DMS79 (cell line): ENCODE measurements around the gene DOCK7.
"Not testable (repeated sequence)": the region's sequence is repeated elsewhere in the genome, so short reads cannot be mapped to it uniquely, and the experiment has no call there.

ENCODE experiments used
- DNase-seq: peaks from one replicate; lab custom pipeline; 2025; lab: John Stamatoyannopoulos, UW

The DOCK7 gene, protein sequence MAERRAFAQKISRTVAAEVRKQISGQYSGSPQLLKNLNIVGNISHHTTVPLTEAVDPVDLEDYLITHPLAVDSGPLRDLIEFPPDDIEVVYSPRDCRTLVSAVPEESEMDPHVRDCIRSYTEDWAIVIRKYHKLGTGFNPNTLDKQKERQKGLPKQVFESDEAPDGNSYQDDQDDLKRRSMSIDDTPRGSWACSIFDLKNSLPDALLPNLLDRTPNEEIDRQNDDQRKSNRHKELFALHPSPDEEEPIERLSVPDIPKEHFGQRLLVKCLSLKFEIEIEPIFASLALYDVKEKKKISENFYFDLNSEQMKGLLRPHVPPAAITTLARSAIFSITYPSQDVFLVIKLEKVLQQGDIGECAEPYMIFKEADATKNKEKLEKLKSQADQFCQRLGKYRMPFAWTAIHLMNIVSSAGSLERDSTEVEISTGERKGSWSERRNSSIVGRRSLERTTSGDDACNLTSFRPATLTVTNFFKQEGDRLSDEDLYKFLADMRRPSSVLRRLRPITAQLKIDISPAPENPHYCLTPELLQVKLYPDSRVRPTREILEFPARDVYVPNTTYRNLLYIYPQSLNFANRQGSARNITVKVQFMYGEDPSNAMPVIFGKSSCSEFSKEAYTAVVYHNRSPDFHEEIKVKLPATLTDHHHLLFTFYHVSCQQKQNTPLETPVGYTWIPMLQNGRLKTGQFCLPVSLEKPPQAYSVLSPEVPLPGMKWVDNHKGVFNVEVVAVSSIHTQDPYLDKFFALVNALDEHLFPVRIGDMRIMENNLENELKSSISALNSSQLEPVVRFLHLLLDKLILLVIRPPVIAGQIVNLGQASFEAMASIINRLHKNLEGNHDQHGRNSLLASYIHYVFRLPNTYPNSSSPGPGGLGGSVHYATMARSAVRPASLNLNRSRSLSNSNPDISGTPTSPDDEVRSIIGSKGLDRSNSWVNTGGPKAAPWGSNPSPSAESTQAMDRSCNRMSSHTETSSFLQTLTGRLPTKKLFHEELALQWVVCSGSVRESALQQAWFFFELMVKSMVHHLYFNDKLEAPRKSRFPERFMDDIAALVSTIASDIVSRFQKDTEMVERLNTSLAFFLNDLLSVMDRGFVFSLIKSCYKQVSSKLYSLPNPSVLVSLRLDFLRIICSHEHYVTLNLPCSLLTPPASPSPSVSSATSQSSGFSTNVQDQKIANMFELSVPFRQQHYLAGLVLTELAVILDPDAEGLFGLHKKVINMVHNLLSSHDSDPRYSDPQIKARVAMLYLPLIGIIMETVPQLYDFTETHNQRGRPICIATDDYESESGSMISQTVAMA (N-terminal part only)

GRCh38 chr1:62687903-62688686 is at the start of gene DOCK7:
Gene DOCK7 (minus strand): TSS chr1:62688386. CDS start chr1:62688264, 122 bp downstream.
- no peak for DNase-seq

DNA sequence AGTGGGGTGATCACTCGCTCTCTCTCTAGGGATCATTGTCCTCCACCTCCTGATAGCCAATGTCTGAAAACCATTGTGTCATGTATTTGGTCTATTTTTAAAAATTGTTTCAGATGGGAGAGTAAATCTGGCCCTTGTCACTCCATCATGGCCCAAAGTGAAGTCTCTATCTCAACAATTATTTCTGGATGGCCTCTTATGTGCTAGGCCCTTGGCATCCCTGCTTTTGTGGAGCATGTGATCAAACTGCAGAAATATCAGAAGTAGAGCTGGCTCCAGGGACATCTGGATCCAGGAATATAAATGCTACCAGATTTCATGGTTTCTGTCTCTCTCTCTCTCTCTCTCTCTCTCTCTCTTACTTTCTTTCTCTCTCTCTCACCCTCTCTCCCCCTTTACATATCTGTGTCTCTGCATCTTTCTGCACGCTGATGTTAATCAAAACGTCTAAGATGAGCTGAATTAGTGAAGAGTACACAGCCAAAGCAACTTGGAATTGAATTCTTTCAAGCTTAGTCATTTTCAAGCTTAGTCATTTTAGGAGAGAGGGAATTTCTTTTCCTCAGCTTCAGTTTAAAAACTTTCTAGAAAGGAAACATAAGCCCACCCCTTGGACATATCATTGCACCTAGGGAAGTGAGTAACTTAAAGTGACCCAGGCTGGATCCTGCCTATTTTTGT is 47.4 kb upstream of the DOCK7 start:
- DNase-seq: no peak

DNA sequence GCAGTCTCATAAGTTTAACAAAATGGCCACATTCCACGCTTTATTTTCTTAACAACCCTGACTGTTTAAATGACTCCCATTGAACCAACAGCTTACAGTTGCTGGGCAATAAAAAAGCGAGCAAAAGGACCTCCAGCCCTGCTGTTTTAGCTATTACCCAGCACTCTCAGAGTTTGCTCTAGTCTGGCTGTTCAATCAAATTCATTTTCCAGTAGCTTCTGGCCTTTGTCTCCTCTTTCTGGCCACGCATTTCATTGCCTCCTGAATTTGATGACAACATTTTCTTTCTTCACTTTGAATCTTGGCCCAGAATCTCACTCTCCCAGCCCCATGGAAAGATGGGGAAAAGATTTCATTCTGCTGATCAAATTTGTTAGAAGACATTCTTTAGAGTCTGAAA is 44.1 kb upstream of the DOCK7 start:
- no peak for DNase-seq

DNA sequence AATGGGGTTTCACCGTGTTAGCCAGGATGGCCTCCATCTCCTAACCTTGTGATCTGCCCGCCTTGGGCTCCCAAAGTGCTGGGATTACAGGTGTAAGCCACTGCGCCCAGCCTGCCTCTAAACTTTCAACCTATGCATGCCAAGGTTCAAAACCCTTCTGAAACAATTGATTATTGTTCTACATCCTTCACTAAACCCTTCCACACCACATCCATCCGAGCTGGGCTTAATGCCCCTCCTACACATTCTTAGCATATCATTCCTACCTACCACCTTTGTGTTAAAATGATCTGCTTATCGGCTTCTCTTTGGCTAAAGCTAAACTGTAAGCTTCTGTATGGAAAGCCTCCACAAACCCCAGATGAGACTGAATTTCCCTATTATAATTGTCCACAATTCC is 40.8 kb upstream of the DOCK7 start:
- DNase-seq: no peak

- no peak for DNase-seq
Measured at GRCh38 chr1:62727656-62728407, 39.6 kb upstream of the DOCK7 start.

DNA sequence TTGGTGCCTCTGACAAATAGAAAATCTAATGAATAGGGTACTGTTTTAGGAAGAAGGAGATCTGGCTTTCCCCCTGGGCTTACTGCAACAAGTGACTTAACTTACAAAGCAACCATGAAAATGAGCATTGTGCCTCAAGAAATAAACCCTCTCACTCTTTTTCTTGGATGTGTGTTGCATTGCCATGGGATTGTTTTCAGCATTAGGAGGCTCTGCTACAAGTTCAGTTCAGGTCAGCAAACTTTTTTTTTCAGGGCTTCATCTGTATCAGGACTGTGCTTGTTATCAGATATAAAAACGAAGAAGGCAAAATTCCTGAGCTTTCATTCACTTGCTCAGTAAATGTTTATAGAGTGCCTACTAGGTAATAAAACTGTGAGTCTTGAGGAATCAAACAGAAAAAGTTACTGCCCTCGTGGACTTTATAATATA is 37.8 kb upstream of the DOCK7 start:
- DNase-seq: no peak

- no peak for DNase-seq
Measured at GRCh38 chr1:62725255-62725654, 37.1 kb upstream of the DOCK7 start.

DNA sequence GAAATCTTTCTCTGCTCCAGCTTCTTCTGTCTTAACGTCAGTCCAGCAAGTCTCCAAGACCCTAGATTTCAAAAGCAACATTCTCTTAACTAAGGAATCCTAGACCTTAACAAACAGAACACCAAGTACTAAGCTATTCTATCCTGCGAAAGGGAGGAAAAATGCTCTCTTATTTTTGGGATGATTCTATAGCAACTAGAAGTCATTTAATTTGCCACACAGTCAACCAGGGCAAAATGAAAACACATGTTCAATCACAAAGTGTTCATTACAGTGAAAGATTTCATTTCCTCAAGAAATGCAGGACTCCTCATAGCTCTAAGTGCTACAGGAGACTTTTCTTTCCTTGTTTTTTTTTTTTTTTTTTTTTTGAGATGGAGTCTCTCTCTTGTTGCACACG is 36.2 kb upstream of the DOCK7 start:
- DNase-seq: no peak

DNA sequence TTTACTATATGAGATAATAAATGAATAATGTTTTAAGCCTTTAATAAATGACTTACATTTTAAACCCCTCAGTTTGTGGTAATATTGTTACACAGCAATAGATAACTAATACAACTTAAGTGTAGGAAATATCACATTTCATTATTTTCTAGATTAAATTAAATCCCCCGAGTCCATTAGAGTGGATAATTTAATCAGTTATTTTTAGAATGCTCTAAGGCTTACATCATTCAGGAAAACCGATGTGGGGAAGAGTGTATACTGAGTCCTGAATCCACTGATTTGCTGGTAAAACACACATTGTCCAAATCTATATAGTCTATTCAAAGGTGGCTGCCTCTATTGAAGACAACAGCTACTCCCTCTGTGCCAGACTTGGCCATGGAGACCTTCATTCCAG is 35.7 kb upstream of the DOCK7 start:
- DNase-seq: no peak

DNA sequence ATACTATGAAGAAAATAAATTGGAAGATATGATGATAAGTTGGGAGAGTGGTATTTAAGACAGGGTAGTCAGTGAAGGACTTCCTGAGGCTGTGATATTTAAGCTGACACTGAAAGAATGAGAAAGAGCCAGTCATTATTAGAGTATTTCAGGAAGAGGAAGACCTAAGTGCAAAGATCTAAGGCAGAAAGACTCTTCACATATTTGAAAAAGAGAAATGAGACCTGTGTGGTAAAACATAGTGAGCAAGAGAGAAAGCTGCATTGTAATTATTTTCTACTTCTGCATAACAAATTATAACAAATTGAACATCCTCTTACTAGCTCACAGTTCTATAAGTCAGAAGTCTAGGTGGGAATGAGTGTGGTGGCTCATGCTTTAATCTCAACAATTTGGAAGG is 34.6 kb upstream of the DOCK7 start:
- no peak for DNase-seq

- DNase-seq: no peak
Measured at GRCh38 chr1:62720946-62721554, 32.9 kb upstream of the DOCK7 start.

- DNase-seq: not testable (repeated sequence)
Measured at GRCh38 chr1:62718400-62718799, 30.2 kb upstream of the DOCK7 start.

DNA sequence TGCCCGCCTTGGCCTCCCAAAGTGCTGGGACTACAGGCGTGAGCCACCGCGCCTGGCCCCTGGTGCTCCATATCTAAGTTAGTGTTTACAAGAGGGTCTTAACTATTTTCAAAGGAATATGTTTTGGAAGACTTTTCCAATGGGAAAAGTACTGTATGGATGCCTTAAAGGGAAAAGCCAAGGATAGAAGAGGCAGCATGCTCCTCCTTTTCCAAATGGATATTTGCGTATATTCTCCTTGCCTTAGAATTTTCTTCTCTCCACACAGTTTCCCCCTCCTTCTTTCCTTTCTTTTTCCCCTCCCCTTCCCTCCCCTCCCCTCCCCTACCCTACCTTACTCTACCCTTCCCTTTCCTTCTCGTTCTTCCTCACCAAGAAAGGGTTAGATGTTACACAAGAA is 29.3 kb upstream of the DOCK7 start:
- no peak for DNase-seq

DNA sequence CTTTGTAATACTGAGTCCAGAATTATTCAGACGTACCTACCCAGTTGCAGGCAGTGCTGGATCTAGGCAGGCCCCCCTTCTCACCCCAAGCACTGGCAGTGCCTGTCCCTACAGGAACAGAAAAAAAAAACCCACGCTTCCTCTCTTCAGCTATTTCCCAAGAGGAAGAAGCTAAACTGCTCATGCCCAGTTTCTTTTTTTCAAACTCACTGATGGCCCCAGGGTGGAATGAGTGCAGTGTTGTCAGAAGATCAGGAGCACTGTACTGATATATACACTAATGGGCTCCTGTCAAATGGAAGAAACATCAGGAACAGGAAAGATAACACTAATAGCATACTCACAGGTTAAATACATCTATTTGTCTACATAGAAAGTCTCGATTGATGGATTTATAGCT is 28.2 kb upstream of the DOCK7 start:
- DNase-seq: no peak

DNA sequence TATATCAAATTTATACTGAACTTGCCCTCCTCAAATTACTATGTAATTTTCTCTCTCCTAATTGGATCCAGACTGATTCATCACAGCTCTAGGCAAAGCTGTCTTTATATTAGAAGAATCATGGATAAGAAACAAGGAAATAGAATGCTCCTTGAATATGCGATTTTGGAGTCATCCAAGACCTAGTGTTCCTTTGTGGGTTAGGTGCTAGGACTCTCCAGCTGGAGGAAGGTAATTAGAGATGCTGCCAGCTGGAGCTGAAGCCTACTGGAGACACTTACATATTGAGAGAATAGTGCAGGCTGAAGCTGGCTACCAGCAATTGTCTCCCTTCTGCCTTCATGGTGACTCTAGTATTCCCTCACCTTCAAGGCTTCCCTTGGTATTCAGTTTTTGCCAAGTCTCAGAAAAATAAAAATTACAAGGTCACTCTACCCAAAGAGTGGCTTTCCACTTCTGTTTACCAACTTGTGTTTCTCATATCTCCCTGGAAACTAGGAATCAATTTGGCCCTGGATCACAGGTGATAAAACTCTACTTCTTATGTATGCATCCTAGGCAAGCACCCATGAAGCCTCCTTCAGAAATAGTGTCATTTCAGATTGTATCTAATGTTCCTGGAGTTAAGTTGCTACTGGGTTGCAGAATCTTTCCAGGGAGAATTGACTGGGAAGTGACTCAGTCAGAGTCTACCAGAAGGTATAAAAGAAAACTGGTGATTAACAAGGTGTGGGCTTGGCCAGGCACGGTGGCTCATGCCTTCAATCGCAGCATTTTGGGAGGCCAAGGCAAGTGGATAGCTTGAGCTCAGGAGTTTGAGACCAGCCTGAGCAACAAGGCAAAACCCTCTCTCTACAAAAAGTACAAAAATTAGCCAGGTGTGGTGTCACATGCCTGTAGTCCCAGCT is 24.4 kb upstream of the DOCK7 start:
- peak; percentile 68 for DNase-seq

DNA sequence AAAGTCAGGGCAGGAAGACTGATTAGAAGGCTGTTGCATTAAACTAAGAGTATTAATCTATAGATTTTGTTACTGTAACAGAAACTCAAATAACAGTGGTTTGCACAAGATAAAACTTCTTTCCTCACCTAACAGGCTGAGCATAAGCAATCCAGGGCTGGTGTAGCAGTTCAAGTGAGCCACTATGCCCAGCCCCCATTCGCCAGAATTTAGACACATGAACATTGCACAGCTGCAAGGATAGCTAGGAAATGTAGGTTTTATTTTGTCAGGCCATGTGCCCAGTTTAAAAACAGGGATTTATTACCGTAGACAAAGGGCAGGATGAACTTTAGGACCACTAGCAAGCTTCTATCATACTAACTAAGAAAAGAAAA is 19.5 kb upstream of the DOCK7 start:
- DNase-seq: no peak

GRCh38 chr1:62706985-62707743 is 19.0 kb upstream of the DOCK7 start:
- DNase-seq: no peak

GRCh38 chr1:62698161-62698560 is 10.0 kb upstream of the DOCK7 start:
- not testable (repeated sequence) for DNase-seq
